Left colon (tissue), 2 donors: Measurements from ENCODE around the gene MINDY4B. TPM values are rescaled to one million over a fixed set of nuclear protein-coding genes. Genes with fewer than 3 reads are reported as not detected.

Source experiments
- ATAC-seq: fragments of 200-7000 bp; cut with Tn5 transposase; one replicate; pipeline ENCODE4 v1.9.1; 2020; ENCODE audit warnings: mild to moderate bottlenecking, moderate library complexity
- DNase-seq, 2 donors: peaks; one replicate each; pipeline ENCODE4 v3.0.0-alpha.2; 2020
- intact Hi-C, 2 donors: fragments of 100-400 bp; cut with DNase I in 1 of 2; cut with micrococcal nuclease in 1 of 2; formaldehyde crosslinking; loops; one replicate each; pipeline versions ENCODE4 v1.11.2 to v1.14.0; 2022; cut with DNase I, micrococcal nuclease
- long read RNA-seq: library from polyadenylated mRNA; unstranded; transcript quantifications from one replicate; pipeline ENCODE4 v2.0.0, GENCODE V29; 2021
- total RNA-seq, 2 donors: library from RNA; stranded (reverse); fragmentation: NEBNext Ultra II Directional; extraction: Animal tissue kit (Norgen Biotek cat#: 25700); gene quantifications; one replicate each; pipeline ENCODE4 v1.2.1, GENCODE V29; 2021
- donor health status: DM: no; HTN: no; CAD: no.
- donor health status: DM: yes; HTN: yes; CAD: no.

Gene MINDY4B
- total RNA-seq, result not detected
- long read RNA-seq, result 0 reads

GRCh38 chr3:150905339-150905738 is at the start of gene MINDY4B:
Gene MINDY4B (minus strand): TSS chr3:150905439. CDS start chr3:150905439, 0 bp downstream.
- no peak for DNase-seq
- intact Hi-C loops, result no loop called here
- no peak for ATAC-seq

GRCh38 chr3:150951923-150952322 is 46.7 kb upstream of the MINDY4B start:
- no peak for ATAC-seq
- intact Hi-C loops, result no loop called here
- DNase-seq, result no peak

- intact Hi-C loops, result no loop called here
- no peak for DNase-seq
- ATAC-seq, result no peak
Observed at GRCh38 chr3:150945226-150946032, 40.2 kb upstream of the MINDY4B start.

- ATAC-seq (no peak), DNase-seq (no peak)
- intact Hi-C loops, result no loop called here
Observed at GRCh38 chr3:150942221-150942620, 37.0 kb upstream of the MINDY4B start.

GRCh38 chr3:150936693-150937092 is 31.5 kb upstream of the MINDY4B start:
- ATAC-seq, result no peak
- intact Hi-C loops, result no loop called here
- no peak for DNase-seq

GRCh38 chr3:150933473-150933995 is 28.3 kb upstream of the MINDY4B start:
- ATAC-seq (no peak), DNase-seq (no peak)
- intact Hi-C loops, result no loop called here

- no peak for ATAC-seq
- no peak for DNase-seq
- intact Hi-C loops, result no loop called here
Observed at GRCh38 chr3:150931745-150932144, 26.5 kb upstream of the MINDY4B start.

- ATAC-seq (no peak), DNase-seq (no peak)
- intact Hi-C loops, result no loop called here
Observed at GRCh38 chr3:150930839-150931238, 25.6 kb upstream of the MINDY4B start.

GRCh38 chr3:150928234-150928633 is 23.0 kb upstream of the MINDY4B start:
- intact Hi-C loops, result no loop called here
- DNase-seq (no peak), ATAC-seq (no peak)

- DNase-seq, result no peak
- no peak for ATAC-seq
- intact Hi-C loops, result no loop called here
Observed at GRCh38 chr3:150926328-150926727, 21.1 kb upstream of the MINDY4B start.

GRCh38 chr3:150925751-150926201 is 20.5 kb upstream of the MINDY4B start:
- DNase-seq (peak; percentile 34 to 64), ATAC-seq (peak; percentile 78)
- intact Hi-C loops, result no loop called here

GRCh38 chr3:150922611-150923010 is 17.4 kb upstream of the MINDY4B start:
- DNase-seq (no peak), ATAC-seq (no peak)
- intact Hi-C loops, result no loop called here

GRCh38 chr3:150921209-150921608 is 16.0 kb upstream of the MINDY4B start:
- DNase-seq, result no peak
- intact Hi-C loops, result no loop called here
- no peak for ATAC-seq

GRCh38 chr3:150920236-150920635 is 15.0 kb upstream of the MINDY4B start:
- intact Hi-C loops, result no loop called here
- ATAC-seq, result no peak
- DNase-seq, result no peak

GRCh38 chr3:150917951-150918350 is 12.7 kb upstream of the MINDY4B start:
- intact Hi-C loops, result no loop called here
- no peak for ATAC-seq
- no peak for DNase-seq

- intact Hi-C loops, result no loop called here
- ATAC-seq (no peak), DNase-seq (no peak)
Observed at GRCh38 chr3:150913133-150913922, 8.1 kb upstream of the MINDY4B start.

GRCh38 chr3:150912501-150912900 is 7.3 kb upstream of the MINDY4B start:
- ATAC-seq (no peak), DNase-seq (no peak)
- intact Hi-C loops, result no loop called here

GRCh38 chr3:150911771-150912170 is 6.5 kb upstream of the MINDY4B start:
- intact Hi-C loops, result no loop called here
- DNase-seq, result no peak
- ATAC-seq, result no peak

- intact Hi-C loops, result no loop called here
- DNase-seq, result no peak
- ATAC-seq, result no peak
Observed at GRCh38 chr3:150906461-150906860, 1.2 kb upstream of the MINDY4B start.

- DNase-seq (no peak), ATAC-seq (no peak)
- intact Hi-C loops, result no loop called here
Observed at GRCh38 chr3:150905746-150906145, 507 bp upstream of the MINDY4B start.
